ENCODE results near the gene GRK4.
A peak's percentile ranks its signal among the peaks of the same experiment; 100 is the strongest.
"Not testable (repeated sequence)": the region's sequence is repeated elsewhere in the genome, so short reads cannot be mapped to it uniquely, and the experiment has no call there.

Gene GRK4

GRCh38 chr4:2941138-2942036, 22.0 kb upstream of the GRK4 start:
- DNase-seq = no peak

GRCh38 chr4:2942037-2942531, 21.3 kb upstream of the GRK4 start:
- DNase-seq = no peak

GRCh38 chr4:2942532-2943363, 20.6 kb upstream of the GRK4 start:
- DNase-seq = no peak

GRCh38 chr4:2943364-2944090, 19.8 kb upstream of the GRK4 start:
- no peak for DNase-seq

GRCh38 chr4:2944091-2944482, 19.3 kb upstream of the GRK4 start:
- DNase-seq = no peak

GRCh38 chr4:2944586-2945526, 18.5 kb upstream of the GRK4 start:
- no peak for DNase-seq

- DNase-seq = not testable (repeated sequence)
Measured at GRCh38 chr4:2945619-2946604, 17.5 kb upstream of the GRK4 start.

GRCh38 chr4:2946812-2947600, 16.4 kb upstream of the GRK4 start:
- DNase-seq = no peak

- DNase-seq = no peak
Measured at GRCh38 chr4:2947926-2948325, 15.4 kb upstream of the GRK4 start.

- peak in 5 of 56 donors; percentile 8 to 37 (median 25) for DNase-seq
Measured at GRCh38 chr4:2948895-2949781, 14.2 kb upstream of the GRK4 start.

GRCh38 chr4:2949782-2950125, 13.6 kb upstream of the GRK4 start:
- no peak for DNase-seq

- DNase-seq = no peak
Measured at GRCh38 chr4:2950221-2950989, 13.0 kb upstream of the GRK4 start.

- DNase-seq = no peak
Measured at GRCh38 chr4:2953496-2953895, 9.9 kb upstream of the GRK4 start.

GRCh38 chr4:2954358-2955185, 8.8 kb upstream of the GRK4 start:
- no peak for DNase-seq
